GM21576 (cell line): ENCODE data around the gene FANCD2.
"Not testable (repeated sequence)": the region's sequence is repeated elsewhere in the genome, so short reads cannot be mapped to it uniquely, and the experiment has no call there.

Experiments
- ATAC-seq: cut with Tn5 transposase; IDR thresholded peaks from one replicate; pipeline ENCODE4 v1.9.1; 2021; ENCODE audit warnings: mild to moderate bottlenecking, moderate library complexity; ENCODE audit not compliant: unreplicated experiment

The FANCD2 gene

DNA sequence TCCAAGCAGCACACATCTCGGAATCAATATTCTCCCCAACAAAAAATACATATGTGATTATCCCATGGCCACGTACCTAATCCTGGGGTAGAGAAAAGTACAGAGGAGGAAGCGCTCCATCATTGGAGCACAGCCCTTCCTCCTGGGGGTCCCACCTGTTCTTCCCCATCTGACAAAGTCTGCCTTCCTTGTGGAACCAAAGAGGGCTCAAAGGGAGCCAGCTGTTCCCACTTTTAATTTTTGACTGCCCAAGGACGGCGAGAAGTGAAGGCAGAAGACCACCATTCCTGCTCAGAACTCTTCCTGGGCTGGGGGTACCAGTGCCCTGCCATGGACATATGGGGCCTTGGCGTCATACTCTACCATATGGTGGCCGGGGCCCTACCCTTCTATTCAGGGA is 14.1 kb upstream of the FANCD2 start:
- no peak for ATAC-seq

DNA sequence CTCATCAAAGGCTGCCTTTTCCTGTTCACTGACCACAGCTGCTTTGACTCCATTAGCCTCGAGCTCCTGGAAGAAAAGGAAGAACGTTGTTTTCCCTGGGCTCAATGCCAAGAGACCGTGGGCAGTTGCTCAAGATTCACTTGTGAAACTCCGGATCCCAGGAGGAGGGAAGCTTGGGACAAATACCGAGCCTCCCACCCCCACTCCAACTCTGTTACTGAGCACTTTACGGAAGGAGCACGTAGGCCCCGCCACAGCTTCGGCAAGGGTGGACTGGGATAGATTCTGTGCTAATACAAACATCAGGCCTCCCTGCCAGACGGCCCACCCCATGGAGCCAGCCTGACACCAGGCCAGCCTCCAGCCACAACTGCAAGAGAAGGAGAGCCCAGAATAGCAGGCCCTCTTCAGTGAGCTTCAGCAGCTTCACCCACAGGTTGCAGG is 10.8 kb upstream of the FANCD2 start:
- no peak for ATAC-seq

DNA sequence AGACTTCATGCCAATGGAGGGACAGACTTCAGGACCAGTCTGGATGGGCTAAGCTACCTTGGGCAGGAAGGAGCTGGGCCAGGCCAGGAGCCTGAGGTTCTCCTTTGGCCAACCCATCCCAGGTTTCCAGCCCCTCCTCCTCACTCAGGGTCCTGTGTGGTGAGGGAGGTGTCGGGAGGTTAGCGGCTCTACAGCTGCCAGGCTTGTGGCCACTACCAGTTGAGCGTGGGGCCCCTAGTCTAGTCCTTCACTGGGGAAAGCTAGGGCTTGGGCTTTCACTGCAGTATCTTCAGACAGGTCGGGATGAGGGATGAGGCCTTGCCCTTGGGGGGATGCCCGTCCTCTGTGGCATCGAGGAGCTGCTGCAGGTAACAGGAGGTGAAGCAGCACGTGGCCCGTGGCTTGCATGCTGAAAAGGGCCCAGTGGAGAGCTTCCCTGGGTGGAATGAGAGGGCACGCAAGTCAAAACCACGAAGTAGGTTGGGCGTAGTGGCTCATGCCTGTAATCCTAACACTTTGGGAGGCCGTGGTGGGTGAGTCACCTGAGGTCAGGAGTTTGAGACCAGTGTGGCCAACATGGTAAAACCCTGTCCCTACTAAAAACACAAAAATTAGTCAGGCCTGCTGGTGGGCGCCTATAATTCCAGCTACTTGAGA is 8.5 kb upstream of the FANCD2 start:
- no peak for ATAC-seq

DNA sequence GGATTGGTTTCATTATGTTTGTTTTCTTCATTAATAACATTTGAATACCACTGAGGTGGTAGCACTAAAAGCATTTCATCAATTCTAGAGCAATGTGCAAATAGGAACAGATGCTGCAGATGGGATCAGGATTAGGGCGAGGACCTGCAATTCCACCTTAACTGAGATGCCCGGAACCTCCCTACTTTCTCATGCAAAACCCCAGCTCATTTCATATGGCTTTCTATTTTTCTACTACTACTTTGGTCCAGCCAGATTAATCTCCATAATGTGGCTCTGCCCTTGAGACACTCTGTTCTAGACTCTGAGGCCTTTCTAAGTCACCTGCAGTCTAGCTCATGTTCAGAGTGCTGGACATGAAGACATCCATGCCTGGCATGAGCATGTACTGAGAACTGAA is 7.4 kb upstream of the FANCD2 start:
- ATAC-seq: not testable (repeated sequence)

DNA sequence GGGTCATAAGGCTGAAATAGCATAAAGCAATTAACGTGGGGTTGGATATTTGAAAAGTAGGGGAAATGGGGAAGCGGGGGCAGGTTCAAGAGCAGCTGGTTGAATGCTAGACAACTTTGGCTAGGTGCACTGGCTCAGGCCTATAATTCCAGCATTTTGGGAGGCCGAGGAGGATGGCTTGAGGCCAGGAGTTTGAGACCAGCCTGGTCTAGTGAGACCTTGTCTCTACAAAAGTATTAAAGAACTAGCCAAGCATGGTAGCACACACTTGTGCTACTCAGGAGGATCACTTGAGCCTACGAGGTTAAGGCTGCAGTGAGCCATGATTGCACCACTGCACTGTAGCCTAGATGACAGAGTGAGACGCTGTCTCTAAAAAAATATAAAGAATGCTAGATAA is 6.9 kb upstream of the FANCD2 start:
- ATAC-seq: no peak

DNA sequence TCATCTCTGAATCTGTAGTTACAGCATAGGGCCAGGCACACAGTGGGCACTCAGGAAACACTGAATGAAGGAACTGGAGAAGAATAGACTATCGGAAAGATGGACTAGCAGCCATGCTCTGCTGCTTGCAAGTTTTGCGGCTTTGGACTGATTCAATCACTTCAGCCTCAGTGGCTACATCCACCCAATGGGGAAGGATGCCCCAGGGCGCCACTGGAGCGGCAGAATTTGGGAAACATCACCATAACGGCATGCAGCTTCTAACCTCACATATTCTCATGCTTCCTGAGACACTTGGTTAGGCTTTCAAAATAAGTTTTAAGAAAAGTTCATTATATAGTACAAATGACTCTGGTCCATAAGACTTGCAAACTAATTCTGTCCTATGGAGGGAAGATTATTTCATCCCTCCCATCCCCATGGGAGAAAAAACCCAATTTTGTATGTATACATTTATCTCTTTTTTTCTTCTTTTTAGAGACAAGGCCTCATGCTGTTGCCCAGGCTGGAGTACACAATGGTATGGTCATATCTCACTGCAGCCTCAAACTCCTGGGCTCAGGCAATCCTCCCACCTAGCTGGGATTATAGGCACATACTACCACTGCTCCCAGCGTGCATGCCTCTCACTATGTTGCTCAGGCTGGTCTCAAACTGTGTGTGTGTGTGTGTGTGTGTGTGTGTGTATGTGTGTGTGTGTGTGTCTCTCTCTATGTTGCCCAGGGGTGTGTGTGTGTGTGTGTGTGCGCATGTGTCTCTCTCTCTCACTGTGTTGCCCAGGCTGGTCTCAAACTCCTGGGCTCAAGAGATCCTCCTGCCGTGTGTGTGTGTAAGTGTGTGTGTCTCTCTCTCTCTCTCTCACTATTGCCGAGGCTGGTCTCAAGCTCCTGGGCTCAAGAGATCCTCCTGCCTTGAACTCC is 4.1 kb upstream of the FANCD2 start:
- ATAC-seq: no peak

DNA sequence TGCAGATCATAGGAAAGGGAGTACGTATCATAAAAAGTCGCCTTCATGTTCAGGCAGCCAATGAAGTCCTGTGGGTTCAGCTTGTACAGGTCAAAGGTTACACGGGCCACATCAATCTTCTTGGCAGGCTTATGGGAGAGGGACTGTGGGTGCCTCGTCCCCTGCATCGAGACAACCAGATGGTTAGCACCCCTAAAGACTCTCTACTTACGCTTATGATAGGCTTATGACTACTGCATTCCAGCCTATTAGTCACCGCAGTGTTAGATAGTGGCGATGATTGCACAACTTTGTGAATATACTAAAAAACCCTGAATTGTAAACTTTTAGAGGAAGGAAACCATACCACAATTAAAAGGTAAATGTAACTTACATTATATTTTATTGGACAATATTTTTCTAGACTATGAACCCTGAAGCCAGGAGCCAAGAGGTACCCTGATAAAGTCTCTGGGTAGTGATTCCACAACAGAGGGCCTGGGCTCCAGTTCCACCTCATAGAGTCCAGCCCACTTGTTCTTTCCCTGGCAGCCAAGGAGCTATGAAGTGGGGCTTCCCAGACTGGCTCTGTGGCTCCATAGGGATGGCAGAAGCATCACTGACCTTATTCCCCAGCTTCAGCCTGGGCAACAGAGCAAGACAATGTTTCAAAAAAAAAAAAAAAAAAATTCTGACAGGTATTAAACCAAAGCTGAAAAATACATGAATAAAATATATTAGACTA is 2.5 kb upstream of the FANCD2 start:
- ATAC-seq: no peak

DNA sequence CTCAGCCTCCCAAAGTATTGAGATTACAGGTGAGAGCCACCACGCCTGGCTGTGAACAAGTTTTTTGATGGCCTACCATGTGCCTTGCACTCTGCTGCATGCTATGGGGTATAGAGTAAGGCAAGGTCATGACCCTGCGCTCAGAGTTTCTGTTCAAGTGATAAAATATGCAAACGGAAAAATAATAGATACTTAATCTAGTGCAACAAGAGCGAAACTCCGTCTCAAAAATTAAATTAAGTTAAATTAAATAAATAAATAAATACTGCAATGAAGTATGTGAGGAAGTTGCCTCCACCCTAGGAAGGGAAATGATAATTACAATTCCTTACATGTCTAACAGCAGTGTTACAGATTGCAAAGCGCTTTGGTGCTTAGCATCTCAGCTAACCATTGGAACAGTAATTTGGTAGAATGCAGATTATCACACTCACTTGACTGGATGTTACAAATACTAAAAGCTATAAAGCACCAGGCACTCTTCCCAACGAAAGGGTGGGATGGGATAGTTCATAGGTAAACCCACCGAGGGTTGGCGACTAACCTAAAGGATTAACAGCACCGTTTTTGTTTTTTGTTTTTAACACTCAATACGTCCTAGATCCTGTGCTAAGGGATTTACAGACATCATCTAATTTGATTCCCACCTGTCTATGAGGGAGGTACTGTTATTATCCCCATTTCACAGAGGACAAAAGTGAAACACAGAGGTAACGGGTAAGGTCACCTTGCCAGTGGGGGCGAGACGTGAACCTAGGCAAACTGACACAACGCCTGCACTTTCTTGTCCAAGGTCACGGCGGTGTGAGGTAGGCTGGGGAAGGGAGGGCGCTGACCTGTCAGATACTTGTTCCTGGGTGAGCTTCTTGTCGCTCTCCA is 793 bp upstream of the FANCD2 start:
- ATAC-seq: no peak

DNA sequence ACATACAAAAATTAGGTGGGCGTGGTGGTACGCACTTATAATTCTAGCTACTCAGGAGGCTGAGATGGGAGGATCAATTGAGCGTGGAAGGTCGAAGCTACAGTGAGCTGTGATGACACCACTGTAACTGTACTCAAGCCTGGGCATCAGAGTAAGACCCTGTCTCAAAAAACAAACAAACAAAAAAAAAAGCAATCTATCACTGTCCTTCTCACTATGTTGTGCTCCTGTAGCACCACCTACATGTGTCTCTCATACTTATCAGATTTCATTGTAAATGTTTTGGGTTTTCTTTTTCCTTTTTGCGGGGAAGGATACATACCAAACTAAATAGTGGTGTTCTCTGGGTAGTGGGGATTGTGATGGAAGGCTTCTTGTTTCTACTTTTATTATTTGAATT is 14.8 kb downstream of the FANCD2 start:
- ATAC-seq: no peak

DNA sequence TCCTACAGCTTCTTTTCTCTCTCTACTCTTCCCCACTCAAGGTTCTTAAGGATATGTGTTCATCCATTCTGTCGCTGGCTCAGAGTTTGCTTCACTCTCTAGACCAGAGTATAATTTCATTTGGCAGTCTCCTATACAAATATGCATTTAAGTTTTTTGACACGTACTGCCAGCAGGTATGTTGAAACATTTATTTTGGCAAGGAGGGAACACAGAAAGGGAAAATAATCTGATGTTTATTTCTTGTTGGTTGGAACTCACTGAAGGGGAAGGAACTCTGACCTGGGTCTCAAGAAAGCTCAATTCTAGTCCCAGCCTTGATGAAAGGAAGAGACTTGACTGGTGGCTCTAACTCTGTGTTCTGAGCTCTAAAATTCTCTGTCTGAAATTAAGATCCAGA is 21.6 kb downstream of the FANCD2 start:
- no peak for ATAC-seq

DNA sequence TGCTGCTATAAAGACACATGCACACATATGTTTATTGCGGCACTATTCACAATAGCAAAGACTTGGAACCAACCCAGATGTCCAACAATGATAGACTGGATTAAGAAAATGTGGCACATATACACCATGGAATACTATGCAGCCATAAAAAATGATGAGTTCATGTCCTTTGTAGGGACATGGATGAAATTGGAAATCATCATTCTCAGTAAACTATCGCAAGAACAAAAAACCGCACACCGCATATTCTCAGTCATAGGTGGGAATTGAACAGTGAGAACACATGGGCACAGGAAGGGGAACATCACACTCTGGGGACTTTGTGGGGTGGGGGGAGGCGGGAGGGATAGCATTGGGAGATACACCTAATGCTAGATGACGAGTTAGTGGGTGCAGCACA is 26.8 kb downstream of the FANCD2 start:
- not testable (repeated sequence) for ATAC-seq

DNA sequence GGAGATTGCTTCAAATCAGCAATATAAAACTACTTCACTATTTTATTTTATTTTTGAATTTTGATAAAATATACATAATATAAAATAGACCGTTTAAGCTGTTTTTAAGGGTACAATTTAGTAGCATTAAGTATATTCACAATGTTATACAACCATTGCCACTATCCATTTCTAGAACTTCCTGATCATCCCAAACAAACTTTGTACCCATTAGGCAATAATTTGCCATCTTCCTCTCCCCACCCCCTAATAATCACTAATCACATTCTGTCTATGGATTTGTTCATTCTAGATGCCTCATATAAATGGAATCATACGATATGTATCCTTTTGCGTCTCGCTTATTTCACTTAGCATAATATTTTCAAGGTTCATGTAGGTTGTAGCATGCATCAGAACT is 28.9 kb downstream of the FANCD2 start:
- no peak for ATAC-seq

DNA sequence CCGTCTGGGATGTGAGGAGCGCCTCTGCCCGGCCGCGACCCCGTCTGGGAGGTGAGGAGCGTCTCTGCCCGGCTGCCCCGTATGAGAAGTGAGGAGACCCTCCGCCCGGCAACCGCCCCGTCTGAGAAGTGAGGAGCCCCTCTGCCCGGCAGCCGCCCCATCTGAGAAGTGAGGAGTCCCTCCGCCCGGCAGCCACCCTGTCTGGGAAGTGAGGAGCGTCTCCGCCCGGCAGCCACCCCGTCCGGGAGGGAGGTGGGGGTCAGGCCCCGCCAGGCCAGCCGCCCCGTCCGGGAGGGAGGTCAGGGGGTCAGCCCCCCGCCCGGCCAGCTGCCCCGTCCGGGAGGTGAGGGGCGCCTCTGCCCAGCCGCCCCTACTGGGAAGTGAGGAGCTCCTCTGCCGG is 43.8 kb downstream of the FANCD2 start:
- not testable (repeated sequence) for ATAC-seq

DNA sequence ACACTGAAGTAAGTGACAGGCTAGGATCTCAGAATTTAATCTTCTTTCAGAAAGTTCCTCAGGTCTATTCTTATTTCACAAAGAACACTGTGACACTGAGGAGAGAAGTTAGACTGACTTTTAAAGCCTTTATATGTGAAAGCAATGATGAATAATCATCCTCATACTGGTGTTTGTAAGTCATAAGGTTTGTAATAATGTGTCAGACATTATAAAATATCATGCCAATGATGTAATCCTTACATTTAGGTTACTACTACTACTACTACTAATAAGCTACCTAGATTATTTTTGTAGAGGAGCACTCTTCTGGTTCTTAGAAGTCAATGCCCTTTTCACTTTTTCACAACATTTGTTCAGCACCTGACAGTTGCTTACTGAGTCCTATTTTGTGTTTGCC is 48.4 kb downstream of the FANCD2 start:
- no peak for ATAC-seq

DNA sequence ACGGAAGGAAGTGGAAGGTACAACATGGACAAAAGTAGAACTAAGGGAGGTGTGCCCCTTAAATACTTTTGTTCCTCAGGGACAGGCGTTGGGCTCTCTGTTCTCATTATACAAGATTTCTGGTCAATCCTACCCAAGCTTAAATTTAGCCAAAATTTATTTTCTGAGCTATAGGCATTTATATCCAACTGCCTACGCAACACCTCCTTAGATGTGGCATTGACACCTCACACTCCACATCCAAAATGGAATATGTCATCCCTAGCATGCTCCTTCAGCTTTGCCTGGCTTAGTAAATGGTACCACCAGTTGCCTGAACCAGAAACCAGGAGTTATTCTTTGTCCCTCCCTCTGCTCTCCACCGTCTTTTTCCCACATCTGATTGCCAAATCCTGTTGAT is 55.6 kb downstream of the FANCD2 start:
- no peak for ATAC-seq

DNA sequence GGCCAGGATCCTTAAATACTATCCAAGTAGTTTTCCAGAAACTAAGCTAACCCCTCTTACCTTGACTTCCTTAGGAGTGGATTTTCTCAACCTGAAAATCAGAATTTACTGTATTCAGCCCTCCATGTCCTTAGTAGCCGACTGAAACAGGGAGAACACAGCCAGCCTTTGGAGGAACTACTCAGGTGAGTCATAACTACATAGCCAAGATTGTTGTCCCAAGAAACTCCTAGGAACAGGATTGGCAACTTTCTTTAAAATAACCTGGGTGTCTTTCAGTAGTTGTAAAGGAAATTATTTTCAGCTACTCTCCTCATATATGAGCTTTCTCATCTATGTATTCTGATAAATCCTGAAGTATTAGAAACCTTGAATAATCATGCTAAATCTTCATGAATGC is 59.5 kb downstream of the FANCD2 start:
- ATAC-seq: no peak

DNA sequence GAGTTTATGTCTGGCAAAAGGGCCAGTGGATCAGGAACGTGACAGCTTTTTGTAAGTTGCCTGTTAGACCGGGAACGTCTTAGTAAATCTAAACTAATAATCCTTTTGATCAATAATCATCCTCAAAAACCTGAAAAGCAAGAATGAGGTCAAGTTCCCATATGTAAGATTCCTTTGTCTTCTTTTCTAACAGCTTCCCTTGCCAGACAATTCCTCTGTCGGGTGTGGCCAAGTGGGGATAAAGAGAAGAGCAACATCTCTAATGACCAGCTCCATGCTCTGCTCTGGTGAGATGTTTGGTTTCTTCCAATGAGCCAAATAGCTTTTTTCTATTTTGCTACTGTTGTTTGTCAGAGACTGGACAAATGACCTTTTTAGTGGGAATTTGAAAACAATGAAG is 62.0 kb downstream of the FANCD2 start:
- ATAC-seq: no peak

DNA sequence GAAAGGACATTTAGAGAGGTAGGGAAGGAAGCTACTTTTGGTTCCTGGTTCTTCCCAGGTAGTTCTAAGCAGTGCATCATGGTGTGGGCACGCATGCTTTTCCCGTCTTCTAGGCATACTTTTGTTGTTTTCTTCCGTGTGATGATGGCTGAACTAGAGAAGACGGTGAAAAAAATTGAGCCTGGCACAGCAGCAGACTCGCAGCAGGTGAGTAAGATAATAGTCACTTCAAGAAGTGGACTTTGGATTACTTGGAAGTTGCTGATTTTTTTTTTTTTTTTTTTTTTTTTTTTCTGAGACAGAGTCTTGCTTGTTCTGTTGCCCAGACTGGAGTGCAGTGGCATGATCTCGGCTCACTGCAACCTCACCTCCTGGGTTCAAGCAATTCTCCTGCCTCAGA is 63.9 kb downstream of the FANCD2 start:
- ATAC-seq: no peak

DNA sequence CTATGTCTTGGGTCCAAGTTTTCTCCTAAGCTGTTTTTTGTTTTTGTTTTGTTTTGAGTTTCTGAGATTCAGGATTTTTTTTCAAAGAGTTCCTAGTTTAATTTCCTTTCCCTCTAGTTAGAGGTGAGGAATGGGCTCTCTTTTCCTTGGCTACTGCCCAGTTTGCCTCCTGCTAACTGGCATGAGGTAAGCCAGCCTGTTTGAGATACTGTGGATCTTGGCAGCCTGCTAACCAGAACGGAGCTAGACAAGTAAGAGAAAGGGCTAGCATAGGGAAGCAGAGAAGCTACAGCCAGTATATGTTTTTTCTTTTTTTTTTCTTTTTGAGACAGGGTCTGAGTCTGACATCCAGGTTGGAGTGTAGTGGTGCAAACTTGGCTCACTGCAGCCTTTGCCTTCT is 64.5 kb downstream of the FANCD2 start:
- not testable (repeated sequence) for ATAC-seq

DNA sequence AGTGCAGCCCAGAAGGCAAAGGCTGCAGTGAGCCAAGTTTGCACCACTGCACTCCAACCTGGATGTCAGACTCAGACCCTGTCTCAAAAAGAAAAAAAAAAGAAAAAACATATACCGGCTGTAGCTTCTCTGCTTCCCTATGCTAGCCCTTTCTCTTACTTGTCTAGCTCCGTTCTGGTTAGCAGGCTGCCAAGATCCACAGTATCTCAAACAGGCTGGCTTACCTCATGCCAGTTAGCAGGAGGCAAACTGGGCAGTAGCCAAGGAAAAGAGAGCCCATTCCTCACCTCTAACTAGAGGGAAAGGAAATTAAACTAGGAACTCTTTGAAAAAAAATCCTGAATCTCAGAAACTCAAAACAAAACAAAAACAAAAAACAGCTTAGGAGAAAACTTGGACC is 65.2 kb downstream of the FANCD2 start:
- not testable (repeated sequence) for ATAC-seq

DNA sequence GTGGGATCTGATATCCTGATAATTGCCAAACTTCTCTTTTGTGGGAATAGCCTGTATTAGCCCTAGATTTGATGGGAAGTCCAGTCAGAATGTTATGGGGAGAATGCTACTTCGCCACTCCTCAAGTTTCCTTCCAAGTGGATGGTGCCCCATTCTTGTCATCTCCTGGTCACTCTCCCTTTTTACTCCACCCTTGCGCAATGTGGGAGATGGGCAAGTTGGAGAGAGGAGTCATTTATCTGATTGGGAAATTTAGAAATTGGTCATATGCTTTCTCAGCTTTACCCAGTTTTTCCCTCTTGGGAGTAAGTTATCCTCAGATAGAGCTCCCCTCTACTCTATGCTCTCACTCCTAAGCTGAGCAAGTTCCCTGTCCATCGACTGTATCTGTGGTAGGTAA is 67.4 kb downstream of the FANCD2 start:
- ATAC-seq: no peak
